ENCODE measurements around the gene SLC35D3.
"Not testable (repeated sequence)": the region's sequence is repeated elsewhere in the genome, so short reads cannot be mapped to it uniquely, and the experiment has no call there.

SLC35D3 gene, protein sequence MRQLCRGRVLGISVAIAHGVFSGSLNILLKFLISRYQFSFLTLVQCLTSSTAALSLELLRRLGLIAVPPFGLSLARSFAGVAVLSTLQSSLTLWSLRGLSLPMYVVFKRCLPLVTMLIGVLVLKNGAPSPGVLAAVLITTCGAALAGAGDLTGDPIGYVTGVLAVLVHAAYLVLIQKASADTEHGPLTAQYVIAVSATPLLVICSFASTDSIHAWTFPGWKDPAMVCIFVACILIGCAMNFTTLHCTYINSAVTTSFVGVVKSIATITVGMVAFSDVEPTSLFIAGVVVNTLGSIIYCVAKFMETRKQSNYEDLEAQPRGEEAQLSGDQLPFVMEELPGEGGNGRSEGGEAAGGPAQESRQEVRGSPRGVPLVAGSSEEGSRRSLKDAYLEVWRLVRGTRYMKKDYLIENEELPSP

DNA sequence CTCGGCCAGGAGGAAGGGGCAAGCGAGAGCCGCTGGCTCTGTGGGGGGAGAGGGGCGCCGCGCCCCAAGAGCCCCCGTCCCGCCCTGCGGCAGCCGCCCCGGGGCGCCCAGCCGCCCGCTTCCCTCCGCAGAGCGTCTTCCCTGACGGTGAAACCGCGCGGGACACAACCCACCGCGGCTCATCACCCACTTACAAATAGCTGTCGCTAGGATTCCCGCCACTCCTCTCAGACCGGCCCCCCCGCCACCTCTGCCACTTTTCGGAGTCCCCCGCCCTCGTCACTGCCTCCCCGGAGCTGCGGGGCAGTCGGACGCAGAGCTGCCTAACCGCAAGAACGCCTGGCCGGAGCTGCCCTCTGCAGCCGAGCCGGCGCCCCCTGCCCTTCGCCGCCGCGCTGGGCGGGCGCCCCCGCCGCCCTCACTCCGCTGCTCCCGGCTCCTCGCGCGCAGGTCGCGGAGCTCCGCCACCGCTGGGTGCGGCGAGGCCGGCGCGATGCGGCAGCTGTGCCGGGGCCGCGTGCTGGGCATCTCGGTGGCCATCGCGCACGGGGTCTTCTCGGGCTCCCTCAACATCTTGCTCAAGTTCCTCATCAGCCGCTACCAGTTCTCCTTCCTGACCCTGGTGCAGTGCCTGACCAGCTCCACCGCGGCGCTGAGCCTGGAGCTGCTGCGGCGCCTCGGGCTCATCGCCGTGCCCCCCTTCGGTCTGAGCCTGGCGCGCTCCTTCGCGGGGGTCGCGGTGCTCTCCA is at the start of gene SLC35D3:
TSS of gene SLC35D3 (plus strand) at position 366 of the 749 bp plus-strand sequence. CDS start at position 494, 128 bp downstream.
- peak; percentile 20 for DNase-seq (ENCODE audit: low read depth)

DNA sequence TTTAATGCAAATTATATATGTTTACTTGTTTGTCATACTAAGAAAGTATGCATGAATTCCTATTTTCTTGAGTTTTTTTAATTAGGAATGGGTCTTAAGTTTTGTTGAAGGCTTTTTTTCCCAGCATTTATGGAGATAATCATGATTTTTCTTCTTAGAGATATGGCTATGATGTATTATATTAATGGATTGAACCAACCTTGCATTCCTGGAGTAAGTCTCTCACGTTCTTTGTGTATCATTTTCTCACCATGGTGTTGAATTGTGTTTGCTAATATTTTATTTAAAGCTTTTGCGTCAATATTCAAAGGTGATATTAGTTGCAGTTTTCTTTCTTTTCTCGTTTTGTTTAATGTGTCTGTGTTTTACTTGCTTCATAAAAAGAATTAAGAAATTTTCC is 48.4 kb upstream of the SLC35D3 start:
- no peak for DNase-seq (ENCODE audit: low read depth)

DNA sequence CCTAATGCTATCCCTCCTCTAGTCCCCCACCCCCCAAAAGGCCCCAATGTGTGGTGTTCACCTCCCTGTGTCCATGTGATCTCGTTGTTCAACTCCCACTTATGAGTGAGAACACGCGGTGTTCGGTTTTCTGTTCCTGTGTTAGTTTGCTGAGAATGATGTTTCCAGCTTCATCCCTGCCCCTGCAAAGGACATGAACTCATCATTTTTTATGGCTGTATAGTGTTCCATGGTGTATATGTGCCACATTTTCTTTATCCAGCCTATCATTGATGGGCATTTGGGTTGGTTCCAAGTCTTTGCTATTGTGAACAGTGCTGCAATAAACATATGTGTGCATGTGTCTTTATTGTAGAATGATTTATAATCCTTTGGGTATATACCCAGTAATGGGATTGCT is 45.6 kb upstream of the SLC35D3 start:
- DNase-seq (ENCODE audit: low read depth): not testable (repeated sequence)

DNA sequence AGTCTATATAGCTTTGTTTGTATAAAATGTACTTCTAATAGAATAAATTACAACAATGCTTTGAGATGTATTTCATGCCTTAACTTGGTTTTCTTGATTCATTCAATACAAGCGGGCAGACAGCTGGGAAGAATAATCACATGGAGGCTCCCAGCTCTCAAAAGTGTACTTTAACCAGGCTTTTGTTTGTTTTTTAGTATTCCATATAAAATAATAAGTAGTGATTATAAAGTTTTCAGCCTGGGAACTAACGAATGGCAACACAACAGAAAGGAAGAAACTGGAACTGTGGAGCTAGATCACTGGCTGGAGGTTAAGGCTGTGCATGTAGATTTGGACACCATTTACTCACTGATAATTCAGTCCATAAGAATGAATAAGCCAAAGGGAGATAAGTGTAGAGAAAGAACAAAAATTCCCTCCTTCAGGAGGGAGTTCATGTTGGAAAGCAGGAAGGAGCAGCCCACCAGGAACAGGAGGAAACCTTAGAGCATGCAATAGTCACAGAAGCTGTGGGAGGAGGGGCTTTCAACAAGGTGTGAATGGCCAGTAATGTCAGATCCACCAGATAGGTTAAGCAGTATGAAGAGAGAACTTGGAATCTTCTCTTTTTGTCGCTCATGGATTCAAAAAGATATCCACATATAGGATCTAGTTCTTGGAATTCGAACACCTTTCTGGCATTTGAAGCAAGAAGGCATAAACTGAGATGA is 41.2 kb upstream of the SLC35D3 start:
- no peak for DNase-seq (ENCODE audit: low read depth)

DNA sequence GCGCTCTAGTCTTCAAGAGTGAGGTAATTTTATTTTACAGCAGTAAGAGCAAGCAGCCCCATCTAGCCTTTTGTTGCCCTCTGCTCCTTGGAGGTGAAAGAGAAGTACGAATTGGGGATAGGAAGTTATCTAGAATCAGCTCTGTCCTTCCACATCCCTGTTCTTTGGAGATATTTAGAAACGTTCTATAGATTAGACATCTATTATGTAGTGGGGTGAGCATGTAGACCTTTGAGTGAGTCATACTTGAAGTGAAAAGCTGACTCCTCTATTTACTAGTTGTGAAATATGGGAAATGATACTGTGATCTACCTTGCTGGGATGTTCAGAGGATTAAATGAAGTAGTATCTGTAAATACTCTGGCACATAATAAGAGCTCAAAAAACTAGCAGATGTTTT is 36.0 kb upstream of the SLC35D3 start:
- no peak for DNase-seq (ENCODE audit: low read depth)

DNA sequence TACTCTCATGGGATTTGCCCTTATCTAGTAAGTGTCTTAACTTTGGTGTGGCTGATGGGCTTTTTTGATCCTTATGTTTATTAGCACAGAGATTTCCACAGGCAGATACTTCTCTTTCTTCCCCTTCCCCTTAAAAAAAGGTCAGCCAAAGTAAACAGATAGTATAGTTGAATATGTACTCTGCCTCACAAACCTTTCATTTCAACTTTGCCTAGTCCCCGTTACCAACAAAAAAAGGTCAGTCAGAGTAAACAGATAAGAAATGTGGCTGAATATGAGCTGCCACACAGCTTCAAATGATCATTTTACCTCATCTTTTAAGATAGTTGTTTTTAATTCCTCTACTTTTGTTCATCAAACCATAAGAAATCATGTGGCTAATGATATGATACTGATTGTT is 34.1 kb upstream of the SLC35D3 start:
- no peak for DNase-seq (ENCODE audit: low read depth)

DNA sequence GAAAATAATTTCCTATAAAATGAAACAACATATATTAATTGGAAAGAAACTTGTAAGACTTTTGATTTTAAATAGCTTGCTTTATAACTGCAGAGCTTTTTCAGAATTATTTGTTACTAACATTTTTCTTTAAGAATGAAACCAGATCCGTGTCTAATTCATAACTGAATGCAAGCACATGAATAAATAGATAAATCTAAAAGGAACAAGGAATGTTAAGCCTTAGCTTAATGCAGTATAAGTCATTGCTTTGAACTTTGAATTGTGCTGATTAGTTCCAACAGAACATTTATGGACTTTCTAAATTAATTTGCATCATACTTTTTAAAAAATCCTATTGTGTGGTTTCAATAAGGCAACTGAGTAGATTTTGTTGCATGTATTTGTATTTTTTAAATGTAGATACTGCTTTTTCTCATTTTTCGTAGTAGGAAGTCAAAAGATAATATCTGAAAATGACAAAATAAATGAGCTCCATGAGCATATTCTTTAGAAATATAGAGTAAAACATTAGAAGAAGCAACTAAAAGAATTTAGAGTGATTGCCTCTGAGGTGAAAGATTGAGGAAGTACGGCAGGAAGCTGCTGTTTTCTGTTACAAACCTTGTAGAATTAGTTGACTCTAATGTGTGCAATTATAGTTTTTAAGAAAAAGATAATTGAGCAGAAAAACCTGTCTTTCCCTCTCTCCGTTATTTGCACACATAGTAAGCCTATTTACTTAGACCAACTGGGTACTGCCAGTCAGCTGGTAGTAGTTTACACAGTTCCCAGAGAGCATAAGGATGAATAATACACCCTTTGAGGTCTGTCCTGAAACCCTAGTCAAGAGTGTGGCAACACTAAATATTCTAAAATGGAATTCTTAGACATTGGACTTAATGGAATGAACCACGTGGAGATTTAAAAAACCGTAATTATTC is 32.6 kb upstream of the SLC35D3 start:
- no peak for DNase-seq (ENCODE audit: low read depth)

DNA sequence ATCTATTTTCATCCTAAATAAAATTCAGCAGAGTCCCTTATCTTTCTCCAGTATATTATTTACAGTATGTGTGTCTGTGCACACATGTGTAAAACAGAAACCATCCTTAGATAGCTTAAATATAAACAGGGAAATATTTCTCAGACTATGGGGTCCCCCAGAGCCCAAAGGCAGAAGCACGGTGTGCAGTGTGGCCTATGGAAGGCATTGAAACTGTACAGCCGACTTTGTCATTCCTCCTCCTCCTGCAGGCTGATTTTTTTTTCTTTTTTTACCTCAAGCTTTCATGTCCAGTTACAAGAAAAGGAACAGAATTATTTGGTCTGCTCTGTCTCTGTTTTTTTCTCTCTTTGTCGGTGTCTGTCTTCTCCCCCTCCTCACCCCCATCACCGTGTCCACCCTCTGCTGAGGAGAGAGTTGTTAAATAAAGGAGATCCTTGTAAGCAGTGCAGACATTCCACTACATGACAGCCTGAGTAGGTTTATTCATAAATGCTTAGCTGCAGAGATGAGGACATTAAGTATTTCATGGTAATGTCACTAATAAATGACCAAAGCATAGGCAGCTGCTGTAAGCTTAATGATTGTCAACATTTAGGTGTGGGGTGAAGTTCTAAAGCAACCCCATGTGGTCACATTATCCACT is 31.8 kb upstream of the SLC35D3 start:
- DNase-seq (ENCODE audit: low read depth): no peak

DNA sequence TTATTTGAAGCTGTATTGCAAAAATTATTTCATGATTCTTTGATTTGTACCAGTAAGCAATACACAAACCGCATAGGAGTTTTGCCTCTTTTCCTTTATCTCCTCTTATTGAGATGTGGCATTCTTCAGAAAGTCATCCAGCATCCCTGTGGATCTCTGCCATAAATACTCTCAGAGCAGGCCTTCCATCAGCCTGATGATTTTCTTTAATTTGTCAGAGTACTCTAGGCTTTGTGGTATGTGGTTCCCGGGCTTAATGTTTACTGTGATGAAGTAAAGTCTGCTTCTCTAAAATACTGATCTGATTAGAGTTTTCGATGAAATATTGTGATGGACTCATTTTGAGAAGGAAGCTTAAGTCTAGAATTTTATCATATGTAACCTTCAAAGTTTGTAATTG is 31.1 kb upstream of the SLC35D3 start:
- DNase-seq (ENCODE audit: low read depth): peak; percentile 8

DNA sequence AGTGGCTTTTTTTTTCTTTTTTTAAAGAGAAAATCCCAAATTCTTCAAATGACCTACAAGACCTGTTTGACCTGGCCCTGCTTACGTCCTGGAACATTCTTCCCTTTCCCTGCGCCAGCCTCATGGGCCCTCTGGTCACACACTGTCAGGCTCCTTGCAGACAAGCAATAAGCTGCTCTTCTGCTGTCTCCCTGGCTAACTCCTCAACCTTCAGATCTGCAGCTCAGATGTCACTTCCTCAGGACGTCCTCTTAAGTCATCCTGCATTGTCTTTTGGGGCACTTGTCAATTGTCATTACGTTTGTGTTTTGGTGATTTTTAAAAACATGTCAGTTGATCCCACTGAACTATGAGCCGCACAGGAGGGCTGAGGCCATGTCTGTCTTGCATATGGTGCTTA is 28.9 kb upstream of the SLC35D3 start:
- no peak for DNase-seq (ENCODE audit: low read depth)

DNA sequence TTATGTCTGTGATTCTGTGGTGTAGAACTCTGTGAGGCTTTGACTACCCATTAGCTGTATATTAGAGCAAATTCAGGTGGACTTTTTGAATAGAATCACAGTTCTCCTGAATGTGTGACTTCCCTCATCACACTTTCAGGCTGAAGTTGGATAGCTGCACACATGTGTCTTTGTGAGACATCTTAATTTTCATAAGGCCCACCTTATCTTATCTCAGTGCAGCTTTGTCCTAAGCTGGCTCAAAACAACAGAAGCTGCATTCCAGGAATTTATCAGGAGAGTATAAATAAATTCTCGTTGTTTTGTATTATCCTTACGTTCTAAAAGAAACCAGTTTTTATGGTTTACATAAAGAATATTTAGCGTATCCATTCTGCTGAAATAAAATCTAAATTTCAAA is 26.2 kb upstream of the SLC35D3 start:
- DNase-seq (ENCODE audit: low read depth): no peak

DNA sequence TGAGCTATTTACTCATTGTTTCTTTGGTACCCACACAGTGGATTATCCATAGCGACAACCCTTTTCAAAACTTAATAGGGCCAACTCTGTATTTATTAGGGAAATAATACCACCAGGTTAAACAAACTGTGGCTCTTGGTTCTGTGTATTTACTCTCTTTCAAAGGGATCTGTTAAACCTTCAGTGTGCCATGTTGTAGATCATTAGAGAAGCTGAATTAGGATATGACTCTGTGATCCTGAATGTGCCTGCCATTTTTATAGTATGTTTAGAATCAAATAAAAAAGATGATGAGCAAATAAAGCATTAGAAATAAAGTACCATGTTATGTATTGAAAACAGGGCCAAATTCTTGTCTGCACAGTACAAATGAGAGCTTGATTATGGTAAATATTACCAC is 25.0 kb upstream of the SLC35D3 start:
- no peak for DNase-seq (ENCODE audit: low read depth)

DNA sequence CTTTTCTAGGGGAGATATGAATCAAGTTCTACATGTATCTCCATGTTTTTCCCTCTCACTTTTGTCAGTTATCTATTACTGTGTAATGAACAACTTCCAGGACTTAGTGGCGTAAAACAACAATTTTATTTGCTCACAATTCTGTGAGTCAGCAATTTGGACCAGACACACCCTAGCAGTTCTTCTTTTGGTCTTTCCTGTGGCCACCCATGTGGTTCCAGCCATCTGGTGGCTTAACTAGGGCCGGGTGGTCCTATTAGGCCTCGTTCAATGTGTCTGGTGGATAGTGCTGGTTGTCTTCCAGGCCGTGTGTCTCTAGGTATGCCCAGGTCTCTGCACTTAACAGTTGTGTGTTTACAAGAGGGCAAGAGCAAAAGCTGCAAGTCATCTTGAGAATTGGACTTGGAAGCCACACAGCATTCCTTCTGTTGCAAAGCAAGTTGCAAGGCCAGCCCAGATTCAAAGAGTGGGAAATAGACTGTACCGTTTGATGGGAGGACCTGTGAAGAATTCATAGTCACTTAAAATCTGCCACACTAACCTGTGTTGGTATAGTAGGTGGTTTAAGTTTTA is 20.8 kb upstream of the SLC35D3 start:
- no peak for DNase-seq (ENCODE audit: low read depth)

DNA sequence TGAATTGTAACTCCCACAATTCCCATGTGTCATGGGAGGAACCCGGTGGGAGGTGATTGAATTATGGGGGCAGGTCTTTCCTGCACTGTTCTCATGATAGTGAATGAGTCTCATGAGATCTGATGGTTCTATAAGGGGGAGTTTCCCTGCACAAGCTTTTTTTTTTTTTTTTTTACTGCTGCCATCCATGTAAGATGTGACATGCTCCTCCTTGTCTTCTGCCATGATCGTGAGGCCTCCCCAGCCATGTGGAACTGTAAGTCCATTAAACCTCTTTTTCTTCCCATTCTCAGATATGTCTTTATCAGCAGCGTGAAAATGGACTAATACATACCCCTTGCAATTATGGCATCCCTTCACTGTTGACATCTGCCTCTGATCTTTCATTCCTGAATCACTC is 17.6 kb upstream of the SLC35D3 start:
- DNase-seq (ENCODE audit: low read depth): not testable (repeated sequence)

DNA sequence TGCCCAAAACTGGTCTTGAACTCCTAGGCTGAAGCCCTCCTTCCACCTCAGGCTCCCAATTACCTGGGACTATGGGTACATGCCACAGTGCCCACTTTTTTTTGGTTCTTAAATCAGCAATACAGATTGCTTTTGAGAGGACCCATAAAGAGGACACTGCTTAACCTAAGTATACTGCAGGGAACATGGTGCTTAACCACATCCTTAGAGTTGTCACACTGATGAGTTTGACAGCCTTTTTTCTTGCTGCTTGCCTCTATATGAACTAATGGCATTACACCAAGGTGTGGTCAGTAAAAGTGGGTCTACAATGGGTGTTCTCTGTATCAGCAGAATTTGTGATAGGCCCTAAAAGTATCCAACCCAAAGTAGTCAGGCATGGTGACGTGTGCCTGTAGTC is 7.2 kb upstream of the SLC35D3 start:
- DNase-seq (ENCODE audit: low read depth): no peak

DNA sequence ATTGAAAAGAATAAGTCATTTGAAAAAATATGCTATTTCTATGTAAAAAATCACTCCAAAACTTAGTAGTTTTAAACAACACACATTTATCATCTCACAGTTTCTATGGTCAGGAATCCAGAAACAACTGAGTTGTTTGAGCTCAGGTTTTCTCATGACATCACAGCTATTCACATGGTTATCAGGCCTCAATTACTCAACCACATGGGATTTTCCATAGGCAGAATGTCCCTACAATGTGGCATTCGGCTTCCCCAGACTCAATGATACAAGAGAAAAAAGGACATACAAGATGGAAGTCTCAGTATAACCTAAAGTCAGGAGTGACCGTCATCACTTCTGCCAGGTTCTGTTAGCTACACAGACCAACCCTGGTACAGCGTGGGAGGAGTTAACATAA is 3.4 kb upstream of the SLC35D3 start:
- DNase-seq (ENCODE audit: low read depth): no peak

DNA sequence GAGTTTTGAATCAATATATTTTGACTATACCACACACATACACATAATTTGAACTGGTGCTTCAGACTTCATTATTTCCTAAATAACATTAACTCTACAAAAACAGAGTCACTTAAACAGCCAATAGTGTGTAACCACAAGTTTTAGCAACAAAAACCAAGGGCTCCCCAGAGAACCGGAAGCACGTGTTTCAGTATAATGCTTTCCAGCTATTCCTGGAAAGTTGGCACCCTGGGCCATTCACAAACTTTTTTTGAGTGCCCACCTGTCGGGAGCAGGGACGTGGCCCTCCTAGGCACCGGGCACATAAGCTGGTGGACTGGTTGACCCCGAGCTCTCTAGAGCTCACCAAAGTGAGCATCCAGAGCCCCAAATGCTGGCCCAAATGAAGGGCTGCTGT is 1.9 kb upstream of the SLC35D3 start:
- DNase-seq (ENCODE audit: low read depth): no peak

DNA sequence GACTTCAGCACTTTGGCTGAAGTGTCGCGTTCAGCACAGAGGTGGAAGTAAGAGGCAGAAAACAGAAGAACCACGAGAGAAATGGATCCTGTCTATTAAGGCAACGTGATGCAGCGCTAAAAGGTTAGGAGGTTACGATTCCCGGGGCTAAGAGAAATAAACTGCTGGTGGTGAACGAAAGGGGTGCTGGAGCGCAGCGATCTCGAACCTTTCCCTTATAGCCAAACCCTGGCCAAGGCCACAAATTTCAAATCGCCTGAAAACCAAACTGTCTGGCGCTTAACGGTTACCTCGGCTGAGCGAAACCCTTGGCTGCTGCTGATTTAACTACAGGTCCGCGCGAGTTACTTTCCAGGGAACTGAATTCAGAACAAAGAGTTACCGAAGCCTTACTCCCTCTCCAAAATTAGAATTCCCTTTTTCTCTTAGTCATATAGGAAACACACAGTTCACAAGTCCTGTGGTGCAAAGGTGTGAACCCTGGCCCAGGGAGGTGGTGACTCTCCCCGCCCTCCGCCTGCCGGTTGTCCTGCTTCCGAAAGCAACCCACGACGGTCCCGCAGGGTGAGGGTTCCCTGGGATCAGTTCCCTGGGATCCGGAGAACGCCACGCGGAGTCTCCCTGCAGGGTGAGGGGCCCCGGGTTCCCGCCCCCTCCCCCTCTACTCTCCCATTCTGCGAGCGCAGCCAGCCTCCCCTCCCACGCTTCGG is 1.3 kb upstream of the SLC35D3 start:
- peak; percentile 3 for DNase-seq (ENCODE audit: low read depth)

DNA sequence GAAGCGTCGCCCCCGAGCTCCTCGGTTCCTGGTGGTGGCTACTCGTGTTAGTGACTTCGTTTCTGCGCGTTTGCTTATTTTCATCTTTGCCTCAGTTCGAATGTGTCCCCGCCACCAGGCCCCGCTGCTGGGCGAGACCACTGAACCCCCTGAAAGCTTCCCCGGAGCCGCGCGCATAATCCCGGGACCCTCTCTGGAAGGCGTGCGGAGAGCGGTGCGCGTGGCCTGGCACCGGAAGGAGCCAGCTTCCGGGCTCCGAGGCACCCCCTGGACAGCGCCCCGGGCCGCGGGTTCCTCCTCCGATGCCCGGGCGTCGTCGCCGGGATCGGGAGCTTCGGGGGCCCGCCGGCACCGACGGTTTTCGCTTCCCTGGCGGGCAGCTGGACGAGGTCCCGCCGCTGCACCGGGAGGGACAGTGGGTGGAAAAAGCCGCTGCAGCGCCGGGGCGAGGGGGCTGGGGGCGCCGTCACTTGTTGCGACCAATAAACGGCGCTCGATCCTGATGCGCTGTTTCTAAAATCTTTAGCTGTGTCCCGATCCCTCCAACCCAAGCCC is 643 bp upstream of the SLC35D3 start:
- peak; percentile 33 for DNase-seq (ENCODE audit: low read depth)

DNA sequence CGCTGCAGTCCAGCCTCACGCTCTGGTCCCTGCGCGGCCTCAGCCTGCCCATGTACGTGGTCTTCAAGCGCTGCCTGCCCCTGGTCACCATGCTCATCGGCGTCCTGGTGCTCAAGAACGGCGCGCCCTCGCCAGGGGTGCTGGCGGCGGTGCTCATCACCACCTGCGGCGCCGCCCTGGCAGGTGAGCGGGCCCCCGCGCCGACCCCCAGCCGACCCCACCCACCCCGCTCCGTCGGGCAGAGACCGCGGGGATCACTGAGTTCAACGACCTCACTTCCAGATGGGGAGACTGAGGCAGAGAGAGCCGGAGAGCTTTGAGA is 545 bp downstream of the SLC35D3 start:
- no peak for DNase-seq (ENCODE audit: low read depth)

Measured in EH (cell line).